Body of pancreas (tissue), 4 donors: Measurements from ENCODE around the gene ILF3.

ENCODE experiments used
- POLR2A ChIP-seq, 3 donors: fragments of 450-650 bp; IDR thresholded peaks; one replicate each; pipeline ENCODE4 v1.6.1; 2016; ENCODE audit warnings: antibody characterized with exemption in 3 of 3, mild to moderate bottlenecking in 2 of 3
- TF ChIP-seq, protein P1 (sequence below), 7 experiments: fragments of 450-650 bp in 4 of 7; fragments of 200-600 bp in 3 of 7; sonication (generic) in 3 of 7; IDR thresholded peaks; one replicate each; pipeline ENCODE4 v1.5.1; 2016 to 2019; ENCODE audit warnings: antibody characterized with exemption in 7 of 7

DNA sequence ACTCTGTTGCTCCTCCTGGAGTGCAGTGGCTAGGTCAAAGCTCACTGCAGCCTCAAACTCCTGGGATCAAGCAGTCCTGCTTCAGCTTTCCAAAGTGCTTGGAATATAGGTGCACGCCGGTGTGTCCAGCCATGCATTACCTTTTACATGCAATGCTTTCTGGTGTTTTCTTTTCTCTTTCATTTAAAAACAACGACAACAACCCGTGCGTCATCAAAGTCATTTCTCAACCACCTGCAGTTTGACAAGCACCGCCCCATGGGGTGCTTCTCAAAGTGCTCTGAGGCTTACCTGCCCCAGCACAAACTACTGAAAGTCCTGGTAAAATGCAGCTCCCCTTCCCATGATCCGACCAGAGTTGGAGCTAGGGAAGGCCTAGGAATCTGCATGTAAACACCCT is 54.1 kb downstream of the ILF3 start:
- TF ChIP-seq, protein P1, sequence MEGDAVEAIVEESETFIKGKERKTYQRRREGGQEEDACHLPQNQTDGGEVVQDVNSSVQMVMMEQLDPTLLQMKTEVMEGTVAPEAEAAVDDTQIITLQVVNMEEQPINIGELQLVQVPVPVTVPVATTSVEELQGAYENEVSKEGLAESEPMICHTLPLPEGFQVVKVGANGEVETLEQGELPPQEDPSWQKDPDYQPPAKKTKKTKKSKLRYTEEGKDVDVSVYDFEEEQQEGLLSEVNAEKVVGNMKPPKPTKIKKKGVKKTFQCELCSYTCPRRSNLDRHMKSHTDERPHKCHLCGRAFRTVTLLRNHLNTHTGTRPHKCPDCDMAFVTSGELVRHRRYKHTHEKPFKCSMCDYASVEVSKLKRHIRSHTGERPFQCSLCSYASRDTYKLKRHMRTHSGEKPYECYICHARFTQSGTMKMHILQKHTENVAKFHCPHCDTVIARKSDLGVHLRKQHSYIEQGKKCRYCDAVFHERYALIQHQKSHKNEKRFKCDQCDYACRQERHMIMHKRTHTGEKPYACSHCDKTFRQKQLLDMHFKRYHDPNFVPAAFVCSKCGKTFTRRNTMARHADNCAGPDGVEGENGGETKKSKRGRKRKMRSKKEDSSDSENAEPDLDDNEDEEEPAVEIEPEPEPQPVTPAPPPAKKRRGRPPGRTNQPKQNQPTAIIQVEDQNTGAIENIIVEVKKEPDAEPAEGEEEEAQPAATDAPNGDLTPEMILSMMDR (IDR thresholded peaks at IDR 0.05): no peak
- TF ChIP-seq POLR2A (IDR thresholded peaks at IDR 0.05): no peak
